Measurements from ENCODE around the gene SULT1A2.

DNA sequence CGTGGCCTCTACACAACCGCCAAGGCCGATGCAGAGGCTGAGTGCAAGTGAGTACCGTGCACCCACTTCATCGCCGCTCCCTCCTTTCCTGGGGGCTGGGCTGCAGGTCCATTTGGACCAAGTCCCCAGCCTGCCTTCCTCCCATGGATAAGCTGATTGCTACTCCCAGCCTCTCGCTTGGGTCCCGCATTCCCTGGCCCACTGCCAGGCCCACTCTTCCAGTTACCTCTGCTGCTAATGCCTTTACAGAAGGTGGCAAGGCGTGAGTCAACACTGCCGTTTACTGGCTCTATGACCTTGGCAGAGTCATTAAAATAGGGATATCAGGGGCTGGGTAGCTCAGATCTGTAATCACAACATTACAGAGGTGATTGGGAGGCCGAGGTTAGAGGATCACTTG, 11.2 kb downstream of the SULT1A2 start:
- TF ChIP-seq, protein P1, sequence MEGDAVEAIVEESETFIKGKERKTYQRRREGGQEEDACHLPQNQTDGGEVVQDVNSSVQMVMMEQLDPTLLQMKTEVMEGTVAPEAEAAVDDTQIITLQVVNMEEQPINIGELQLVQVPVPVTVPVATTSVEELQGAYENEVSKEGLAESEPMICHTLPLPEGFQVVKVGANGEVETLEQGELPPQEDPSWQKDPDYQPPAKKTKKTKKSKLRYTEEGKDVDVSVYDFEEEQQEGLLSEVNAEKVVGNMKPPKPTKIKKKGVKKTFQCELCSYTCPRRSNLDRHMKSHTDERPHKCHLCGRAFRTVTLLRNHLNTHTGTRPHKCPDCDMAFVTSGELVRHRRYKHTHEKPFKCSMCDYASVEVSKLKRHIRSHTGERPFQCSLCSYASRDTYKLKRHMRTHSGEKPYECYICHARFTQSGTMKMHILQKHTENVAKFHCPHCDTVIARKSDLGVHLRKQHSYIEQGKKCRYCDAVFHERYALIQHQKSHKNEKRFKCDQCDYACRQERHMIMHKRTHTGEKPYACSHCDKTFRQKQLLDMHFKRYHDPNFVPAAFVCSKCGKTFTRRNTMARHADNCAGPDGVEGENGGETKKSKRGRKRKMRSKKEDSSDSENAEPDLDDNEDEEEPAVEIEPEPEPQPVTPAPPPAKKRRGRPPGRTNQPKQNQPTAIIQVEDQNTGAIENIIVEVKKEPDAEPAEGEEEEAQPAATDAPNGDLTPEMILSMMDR (IDR thresholded peaks at IDR 0.05) = no peak
- TF ChIP-seq POLR2A (IDR thresholded peaks at IDR 0.05) = no peak
